Progenitor cell of endocrine pancreas (in vitro differentiated cells): ENCODE data around the gene PPP1CB. TPM values are rescaled to one million over a fixed set of nuclear protein-coding genes. Genes with fewer than 3 reads are reported as not detected.
"Not testable (repeated sequence)": the region's sequence is repeated elsewhere in the genome, so short reads cannot be mapped to it uniquely, and the experiment has no call there.

Source experiments
- DNase-seq: peaks from one replicate; pipeline ENCODE4 v3.0.0; 2021; ENCODE audit warnings: low spot score; ENCODE audit not compliant: unreplicated experiment
- H3K27ac Mint-ChIP-seq: 2 replicates; pipeline ENCODE4 v1.8.0; 2021; ENCODE audit warnings: mild to moderate bottlenecking, moderate library complexity, mixed read lengths
- H3K27me3 Mint-ChIP-seq: 2 replicates; pipeline ENCODE4 v1.8.0; 2021; ENCODE audit warnings: mixed read lengths
- H3K36me3 Mint-ChIP-seq: 2 replicates; pipeline ENCODE4 v1.8.0; 2022; ENCODE audit warnings: mixed read lengths; ENCODE audit not compliant: insufficient read depth
- H3K4me1 Mint-ChIP-seq: 2 replicates; pipeline ENCODE4 v1.8.0; 2021; ENCODE audit warnings: low read depth, mixed read lengths
- H3K4me3 Mint-ChIP-seq: 2 replicates; pipeline ENCODE4 v1.8.0; 2021; ENCODE audit warnings: low read depth, mild to moderate bottlenecking, moderate library complexity, mixed read lengths
- H3K9me3 Mint-ChIP-seq: 2 replicates; pipeline ENCODE4 v1.8.0; 2021; ENCODE audit warnings: low read depth, mixed read lengths
- total RNA-seq: library from RNA; stranded (reverse); gene quantifications from 2 replicates; pipeline ENCODE4 v1.2.1, GENCODE V29; 2021
- TF ChIP-seq, protein P1 (sequence below): fragments of 200-600 bp; sonication (generic); IDR thresholded peaks from one replicate; pipeline ENCODE4 v1.5.0; 2021; ENCODE audit warnings: antibody characterized with exemption, mild to moderate bottlenecking; ENCODE audit not compliant: unreplicated experiment

The PPP1CB gene
- total RNA-seq, 1 donor from 2014 or later: 193 TPM

DNA sequence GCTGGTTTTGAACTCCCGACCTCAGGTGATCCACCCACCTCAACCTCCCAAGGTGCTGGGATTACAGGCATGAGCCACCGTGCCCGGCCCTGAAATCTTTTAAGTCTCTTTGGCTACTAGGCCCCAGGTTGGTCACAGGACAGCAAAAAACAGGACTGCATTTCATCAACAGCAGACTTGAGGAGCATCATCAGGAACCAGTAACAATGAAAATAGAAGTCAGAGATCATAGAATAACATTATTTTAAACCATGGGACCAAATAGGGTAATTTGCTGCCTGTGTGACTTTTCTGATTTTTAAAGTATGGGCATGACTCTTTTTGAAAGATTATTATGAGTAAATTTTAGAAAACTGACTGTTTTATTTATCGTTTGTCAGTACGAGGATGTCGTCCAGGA is 24.8 kb downstream of the PPP1CB start:
- no peak for DNase-seq
- Mint-ChIP-seq H3K27me3 (no peaks in the 10 kb centered on the region), H3K4me1 (peaks cover 2% of the 10 kb centered on the region), H3K4me3 (no peak overlapping the region), H3K36me3 (peaks cover 6% of the 10 kb centered on the region), H3K27ac (no peak overlapping the region), H3K9me3 (no peaks in the 10 kb centered on the region)
- TF ChIP-seq, protein P1, sequence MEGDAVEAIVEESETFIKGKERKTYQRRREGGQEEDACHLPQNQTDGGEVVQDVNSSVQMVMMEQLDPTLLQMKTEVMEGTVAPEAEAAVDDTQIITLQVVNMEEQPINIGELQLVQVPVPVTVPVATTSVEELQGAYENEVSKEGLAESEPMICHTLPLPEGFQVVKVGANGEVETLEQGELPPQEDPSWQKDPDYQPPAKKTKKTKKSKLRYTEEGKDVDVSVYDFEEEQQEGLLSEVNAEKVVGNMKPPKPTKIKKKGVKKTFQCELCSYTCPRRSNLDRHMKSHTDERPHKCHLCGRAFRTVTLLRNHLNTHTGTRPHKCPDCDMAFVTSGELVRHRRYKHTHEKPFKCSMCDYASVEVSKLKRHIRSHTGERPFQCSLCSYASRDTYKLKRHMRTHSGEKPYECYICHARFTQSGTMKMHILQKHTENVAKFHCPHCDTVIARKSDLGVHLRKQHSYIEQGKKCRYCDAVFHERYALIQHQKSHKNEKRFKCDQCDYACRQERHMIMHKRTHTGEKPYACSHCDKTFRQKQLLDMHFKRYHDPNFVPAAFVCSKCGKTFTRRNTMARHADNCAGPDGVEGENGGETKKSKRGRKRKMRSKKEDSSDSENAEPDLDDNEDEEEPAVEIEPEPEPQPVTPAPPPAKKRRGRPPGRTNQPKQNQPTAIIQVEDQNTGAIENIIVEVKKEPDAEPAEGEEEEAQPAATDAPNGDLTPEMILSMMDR: no peak

DNA sequence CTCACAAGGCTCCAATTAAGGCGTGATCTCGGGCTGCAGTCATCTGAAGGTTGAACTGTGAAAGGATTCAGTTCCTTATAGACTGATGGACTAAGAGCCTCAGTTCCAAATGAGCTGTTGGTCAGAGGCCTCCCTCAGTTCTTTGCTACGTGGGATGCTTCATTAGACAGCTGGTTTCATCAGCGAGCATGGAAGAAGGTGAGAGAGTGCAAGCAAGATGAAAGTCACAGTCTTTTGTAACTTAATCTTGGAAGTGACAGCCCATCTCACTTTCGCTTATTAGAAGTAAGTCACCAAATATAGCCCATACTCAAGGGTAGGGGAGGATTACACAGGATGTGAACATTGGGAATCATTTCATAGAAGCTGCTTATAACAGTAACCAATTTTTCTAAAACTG is 26.8 kb downstream of the PPP1CB start:
- no peaks in the 10 kb centered on the region for H3K9me3 Mint-ChIP-seq
- TF ChIP-seq, protein P1: no peak
- H3K4me1 Mint-ChIP-seq: no peaks in the 10 kb centered on the region
- no peak for DNase-seq
- no peak overlapping the region for H3K27ac Mint-ChIP-seq
- H3K27me3 Mint-ChIP-seq: no peaks in the 10 kb centered on the region
- H3K4me3 Mint-ChIP-seq: no peak overlapping the region
- peaks cover 14% of the 10 kb centered on the region for H3K36me3 Mint-ChIP-seq

DNA sequence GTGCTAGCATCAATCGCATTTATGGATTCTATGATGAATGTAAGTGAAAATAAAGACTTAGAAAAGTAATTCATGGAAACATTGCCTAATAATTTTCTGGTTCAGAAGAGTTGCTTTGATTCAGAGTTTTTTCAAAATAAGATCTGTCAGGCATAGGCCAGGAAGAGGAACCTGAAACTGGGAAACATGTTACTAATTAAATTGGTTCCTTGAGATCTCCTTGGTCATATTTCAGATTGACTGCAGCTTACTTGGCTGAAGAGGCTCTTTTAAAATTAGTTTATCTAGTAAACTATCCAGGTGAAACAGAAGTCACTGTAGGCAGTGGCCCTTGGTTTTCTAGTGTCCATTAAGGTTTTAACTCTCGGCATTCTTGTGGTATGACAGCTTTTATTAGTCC is 27.4 kb downstream of the PPP1CB start:
- no peaks in the 10 kb centered on the region for H3K4me1 Mint-ChIP-seq
- H3K9me3 Mint-ChIP-seq: no peaks in the 10 kb centered on the region
- DNase-seq: no peak
- H3K4me3 Mint-ChIP-seq: no peak overlapping the region
- H3K27ac Mint-ChIP-seq: no peak overlapping the region
- H3K27me3 Mint-ChIP-seq: no peaks in the 10 kb centered on the region
- TF ChIP-seq, protein P1: no peak
- H3K36me3 Mint-ChIP-seq: peaks cover 16% of the 10 kb centered on the region

DNA sequence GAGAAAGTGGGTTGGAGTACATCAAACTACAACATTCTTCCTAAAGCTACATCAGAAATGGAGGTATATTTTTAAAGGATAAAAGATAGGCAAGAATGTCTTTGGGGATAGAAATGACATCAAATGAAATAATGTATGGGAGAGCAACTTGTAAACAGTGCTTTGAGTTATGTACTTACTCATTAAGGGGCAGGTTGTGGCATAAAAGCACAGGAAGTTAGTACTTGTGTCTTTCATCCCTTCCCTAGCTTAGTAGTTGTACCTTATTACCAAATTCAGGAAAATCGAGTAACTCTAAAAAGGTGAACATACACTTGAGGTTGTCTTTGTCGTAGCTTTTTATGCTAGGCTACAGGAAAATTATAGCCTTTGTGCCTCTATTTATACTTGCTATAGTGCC is 28.9 kb downstream of the PPP1CB start:
- Mint-ChIP-seq H3K36me3 (peaks cover 19% of the 10 kb centered on the region), H3K9me3 (no peaks in the 10 kb centered on the region), H3K4me1 (no peaks in the 10 kb centered on the region), H3K27me3 (no peaks in the 10 kb centered on the region), H3K27ac (no peak overlapping the region), H3K4me3 (no peak overlapping the region)
- TF ChIP-seq, protein P1: no peak
- no peak for DNase-seq

DNA sequence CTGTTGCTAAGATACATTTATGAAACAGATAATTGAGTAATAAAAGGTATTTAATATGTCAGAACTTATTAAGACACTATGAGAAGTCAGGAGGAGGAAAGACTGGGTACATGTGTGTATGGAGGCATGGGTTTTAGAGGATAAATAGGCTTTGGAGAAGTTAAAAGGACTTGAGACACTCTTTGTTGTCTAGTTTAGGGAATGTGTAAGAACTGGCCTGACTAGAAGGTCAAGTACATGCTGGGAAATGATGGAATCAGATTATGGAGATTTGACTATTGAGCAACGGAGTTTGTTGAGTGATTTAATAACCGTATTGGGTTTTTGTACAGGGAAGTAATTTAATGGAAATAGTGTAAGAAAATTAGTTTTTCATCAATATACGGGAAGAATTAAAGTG is 30.8 kb downstream of the PPP1CB start:
- TF ChIP-seq, protein P1: no peak
- Mint-ChIP-seq H3K9me3 (no peaks in the 10 kb centered on the region), H3K27ac (no peak overlapping the region), H3K4me1 (no peaks in the 10 kb centered on the region), H3K4me3 (no peak overlapping the region), H3K27me3 (no peaks in the 10 kb centered on the region), H3K36me3 (peaks cover 20% of the 10 kb centered on the region)
- no peak for DNase-seq

DNA sequence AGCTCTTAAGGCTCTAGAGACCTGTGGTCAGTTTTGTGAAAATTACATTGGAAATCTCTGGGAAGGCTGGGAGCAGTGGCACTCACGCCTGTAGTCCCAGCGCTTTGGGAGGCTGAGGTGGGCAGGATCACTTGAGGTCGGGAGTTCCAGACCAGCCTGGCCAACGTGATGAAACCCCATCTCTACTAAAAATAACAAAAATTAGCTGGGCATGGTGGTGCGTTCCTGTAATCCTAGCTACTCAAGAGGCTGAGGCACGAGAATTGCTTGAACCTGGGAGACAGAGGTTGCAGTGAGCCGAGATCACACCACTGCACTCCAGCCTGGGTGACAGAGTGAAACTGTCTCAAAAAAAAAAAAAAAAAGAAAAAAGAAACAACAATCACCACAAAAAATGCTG is 32.9 kb downstream of the PPP1CB start:
- not testable (repeated sequence) for H3K4me1 Mint-ChIP-seq, DNase-seq, H3K9me3 Mint-ChIP-seq, H3K4me3 Mint-ChIP-seq, H3K27me3 Mint-ChIP-seq
- Mint-ChIP-seq H3K36me3 (peaks cover 29% of the 10 kb centered on the region), H3K27ac (peak overlapping the region; percentile 41)
